ENCODE measurements around the gene BACE1. TPM values are rescaled to one million over a fixed set of nuclear protein-coding genes. Genes with fewer than 3 reads are reported as not detected.
A peak's percentile ranks its signal among the peaks of the same experiment; 100 is the strongest.

Gene BACE1
- total and polyA plus RNA-seq, 7 donors = 1.8 to 24.6 (median 13.2) TPM

- intact Hi-C loops (cut with DNase I) = no loop called here
- Histone ChIP-seq H3K4me1 (peaks cover 0 to 27% (median 26%) of the 10 kb centered on the region in 4 donors), H3K36me3 (no peaks in the 10 kb centered on the region), H3K27ac (no peak overlapping the region), H3K27me3 (no peaks in the 10 kb centered on the region), H3K9me3 (no peaks in the 10 kb centered on the region), H3K4me3 (no peak overlapping the region)
- no peak for TF ChIP-seq EP300 (IDR thresholded peaks at IDR 0.05)
- no peak for TF ChIP-seq POLR2AphosphoS5 (IDR thresholded peaks at IDR 0.05)
- no peak for TF ChIP-seq POLR2A (IDR thresholded peaks at IDR 0.05)
- TF ChIP-seq, protein P1, sequence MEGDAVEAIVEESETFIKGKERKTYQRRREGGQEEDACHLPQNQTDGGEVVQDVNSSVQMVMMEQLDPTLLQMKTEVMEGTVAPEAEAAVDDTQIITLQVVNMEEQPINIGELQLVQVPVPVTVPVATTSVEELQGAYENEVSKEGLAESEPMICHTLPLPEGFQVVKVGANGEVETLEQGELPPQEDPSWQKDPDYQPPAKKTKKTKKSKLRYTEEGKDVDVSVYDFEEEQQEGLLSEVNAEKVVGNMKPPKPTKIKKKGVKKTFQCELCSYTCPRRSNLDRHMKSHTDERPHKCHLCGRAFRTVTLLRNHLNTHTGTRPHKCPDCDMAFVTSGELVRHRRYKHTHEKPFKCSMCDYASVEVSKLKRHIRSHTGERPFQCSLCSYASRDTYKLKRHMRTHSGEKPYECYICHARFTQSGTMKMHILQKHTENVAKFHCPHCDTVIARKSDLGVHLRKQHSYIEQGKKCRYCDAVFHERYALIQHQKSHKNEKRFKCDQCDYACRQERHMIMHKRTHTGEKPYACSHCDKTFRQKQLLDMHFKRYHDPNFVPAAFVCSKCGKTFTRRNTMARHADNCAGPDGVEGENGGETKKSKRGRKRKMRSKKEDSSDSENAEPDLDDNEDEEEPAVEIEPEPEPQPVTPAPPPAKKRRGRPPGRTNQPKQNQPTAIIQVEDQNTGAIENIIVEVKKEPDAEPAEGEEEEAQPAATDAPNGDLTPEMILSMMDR (IDR thresholded peaks at IDR 0.05) = no peak
- DNase-seq = no peak
- WGBS, 2 donors = 82 to 88% methylated on average over 7 of the region's 7 CpGs
Measured at GRCh38 chr11:117318738-117319137, 2.7 kb upstream of the BACE1 start.

DNA sequence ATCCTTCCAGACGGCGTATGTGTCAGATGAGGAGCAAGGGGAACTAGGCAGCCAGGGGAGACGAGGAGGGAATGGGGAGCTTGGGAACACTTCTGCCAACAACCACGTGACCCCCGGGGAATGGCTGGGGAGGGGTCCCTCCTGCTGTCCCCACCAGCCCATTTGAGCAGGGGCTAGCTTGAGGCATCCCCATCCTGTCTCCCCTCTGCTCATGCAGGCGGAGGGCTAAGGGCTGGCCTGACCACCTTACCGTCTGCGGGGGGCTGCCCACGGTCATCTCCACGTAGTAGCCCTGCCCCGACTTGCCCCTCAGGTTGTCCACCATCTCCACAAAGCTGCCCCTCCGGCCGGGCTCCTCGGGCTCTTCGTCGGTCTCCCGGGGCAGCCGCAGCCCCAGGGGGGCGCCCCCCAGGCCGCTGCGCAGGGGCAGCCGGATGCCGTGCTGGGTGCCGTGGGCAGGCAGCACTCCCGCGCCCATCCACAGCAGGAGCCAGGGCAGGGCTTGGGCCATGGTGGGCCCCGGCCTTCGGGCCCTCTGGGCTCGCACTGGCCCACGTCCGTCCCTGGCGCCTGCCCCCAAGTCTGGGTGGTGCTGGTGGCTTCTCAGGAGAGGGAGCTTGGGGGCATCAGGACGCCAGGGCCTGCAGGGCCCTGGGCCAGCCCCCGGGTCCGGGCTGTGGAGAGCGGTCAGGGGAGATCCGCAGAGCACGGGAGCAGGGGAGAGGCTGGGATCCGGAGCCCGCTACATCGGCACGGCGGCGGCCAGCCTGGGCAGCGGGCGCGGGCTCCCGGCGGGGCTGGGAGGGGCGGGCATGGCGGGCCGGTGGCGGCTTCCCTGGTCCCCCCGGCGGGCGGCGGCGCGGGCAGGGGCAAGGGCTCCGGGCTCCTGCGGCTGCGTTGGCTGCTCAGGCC is 515 bp downstream of the BACE1 start:
- peaks cover 0 to 27% (median 26%) of the 10 kb centered on the region in 4 donors for H3K4me1 ChIP-seq
- H3K9me3 ChIP-seq = no peaks in the 10 kb centered on the region
- intact Hi-C loops (cut with DNase I) = no loop called here
- H3K27ac ChIP-seq = peak overlapping the region; percentile 68 to 76 (median 75)
- peak overlapping the region; percentile 53 to 95 (median 74) for H3K4me3 ChIP-seq
- no peaks in the 10 kb centered on the region for H3K36me3 ChIP-seq
- peak; percentile 68 for DNase-seq
- 3 to 6% methylated on average over 62 of the region's 62 CpGs for WGBS, 2 donors
- H3K27me3 ChIP-seq = no peaks in the 10 kb centered on the region
- no peak for TF ChIP-seq POLR2A (IDR thresholded peaks at IDR 0.05)
- TF ChIP-seq, protein P1 (IDR thresholded peaks at IDR 0.05) = no peak
- no peak for TF ChIP-seq POLR2AphosphoS5 (IDR thresholded peaks at IDR 0.05)
- TF ChIP-seq EP300 (IDR thresholded peaks at IDR 0.05) = no peak

GRCh38 chr11:117314840-117315239 is 1.2 kb downstream of the BACE1 start:
- DNase-seq = peak; percentile 59
- Histone ChIP-seq H3K36me3 (no peaks in the 10 kb centered on the region), H3K4me3 (peak overlapping the region; percentile 53 to 95 (median 74)), H3K4me1 (peaks cover 0 to 27% (median 26%) of the 10 kb centered on the region in 4 donors), H3K27me3 (no peaks in the 10 kb centered on the region), H3K27ac (peak overlapping the region in 1 of 4 donors; percentile 75), H3K9me3 (no peaks in the 10 kb centered on the region)
- WGBS, 2 donors = 25 to 62% methylated on average over 10 of the region's 10 CpGs
- TF ChIP-seq, protein P1 (IDR thresholded peaks at IDR 0.05) = no peak
- TF ChIP-seq POLR2AphosphoS5 (IDR thresholded peaks at IDR 0.05) = no peak
- TF ChIP-seq EP300 (IDR thresholded peaks at IDR 0.05) = no peak
- TF ChIP-seq POLR2A (IDR thresholded peaks at IDR 0.05) = no peak
- intact Hi-C loops (cut with DNase I) = no loop called here

- intact Hi-C loops (cut with DNase I) = no loop called here
- 86 to 87% methylated on average over 14 of the region's 14 CpGs for WGBS, 2 donors
- no peaks in the 10 kb centered on the region for H3K9me3 ChIP-seq
- H3K4me1 ChIP-seq = peaks cover 0 to 27% (median 26%) of the 10 kb centered on the region in 4 donors
- H3K27ac ChIP-seq = no peak overlapping the region
- H3K4me3 ChIP-seq = peak overlapping the region in 2 of 4 donors; percentile 85 to 95
- no peak for TF ChIP-seq POLR2A (IDR thresholded peaks at IDR 0.05)
- no peak for TF ChIP-seq POLR2AphosphoS5 (IDR thresholded peaks at IDR 0.05)
- TF ChIP-seq, protein P1 (IDR thresholded peaks at IDR 0.05) = no peak
- TF ChIP-seq EP300 (IDR thresholded peaks at IDR 0.05) = no peak
- DNase-seq = peak; percentile 58
- no peaks in the 10 kb centered on the region for H3K36me3 ChIP-seq
- H3K27me3 ChIP-seq = no peaks in the 10 kb centered on the region
Measured at GRCh38 chr11:117313828-117314768, 2.0 kb downstream of the BACE1 start.

Measured in sigmoid colon (tissue), 7 donors.